HepG2 (cell line): Measurements from ENCODE around the gene UAP1L1. TPM values are rescaled to one million over a fixed set of nuclear protein-coding genes. Genes with fewer than 3 reads are reported as not detected.

ENCODE experiments used
- AKAP8 ChIP-seq: sonication (generic); formaldehyde crosslinking; IDR thresholded peaks from 2 replicates; pipeline ENCODE4 v1.5.1; 2020; ENCODE audit warnings: mild to moderate bottlenecking, missing genetic modification reagents
- HDAC1 ChIP-seq: sonication (generic); formaldehyde crosslinking; IDR thresholded peaks from 2 replicates; pipeline ENCODE4 v1.5.1; 2020; ENCODE audit warnings: mild to moderate bottlenecking, missing genetic modification reagents
- ISX ChIP-seq: sonication (generic); formaldehyde crosslinking; conservative IDR thresholded peaks from 2 replicates; pipeline ENCODE4 v1.5.0; 2020; ENCODE audit warnings: missing genetic modification reagents
- SP4 ChIP-seq: sonication (generic); formaldehyde crosslinking; IDR thresholded peaks from 2 replicates; pipeline ENCODE4 v1.8.1; 2023; ENCODE audit warnings: mild to moderate bottlenecking, missing genetic modification reagents
- SRSF1 ChIP-seq: fragments of 200-400 bp; formaldehyde crosslinking; optimal IDR thresholded peaks from 2 replicates; pipeline ENCODE3; 2017; ENCODE audit warnings: mild to moderate bottlenecking, low read depth, low read length, moderate library complexity
- SYNCRIP ChIP-seq: fragments of 200-400 bp; formaldehyde crosslinking; IDR thresholded peaks from 2 replicates; pipeline ENCODE4 v1.6.1; 2018; ENCODE audit warnings: mild to moderate bottlenecking, low read depth, low read length; ENCODE audit not compliant: insufficient read depth
- ZFP82 ChIP-seq: sonication (generic); formaldehyde crosslinking; IDR thresholded peaks from 2 replicates; pipeline ENCODE4 v1.5.1; 2020; ENCODE audit warnings: mild to moderate bottlenecking, missing genetic modification reagents, borderline replicate concordance
- ZNF570 ChIP-seq: sonication (generic); formaldehyde crosslinking; IDR thresholded peaks from 2 replicates; pipeline ENCODE4 v1.4.0; 2020; ENCODE audit warnings: mild to moderate bottlenecking, missing genetic modification reagents, borderline replicate concordance
- ZNF605 ChIP-seq: sonication (generic); formaldehyde crosslinking; IDR thresholded peaks from 2 replicates; pipeline ENCODE4 v1.8.0; 2022; ENCODE audit warnings: mild to moderate bottlenecking, missing genetic modification reagents
- ZNF776 ChIP-seq: sonication (generic); formaldehyde crosslinking; IDR thresholded peaks from 2 replicates; pipeline ENCODE4 v1.4.0; 2020; ENCODE audit warnings: mild to moderate bottlenecking, missing genetic modification reagents
- ZNF777 ChIP-seq: sonication (generic); formaldehyde crosslinking; IDR thresholded peaks from 2 replicates; pipeline ENCODE4 v1.4.0; 2020; ENCODE audit warnings: missing genetic modification reagents
- ZNF780A ChIP-seq: sonication (generic); formaldehyde crosslinking; IDR thresholded peaks from 2 replicates; pipeline ENCODE4 v1.8.0; 2022; ENCODE audit warnings: mild to moderate bottlenecking, missing genetic modification reagents, moderate library complexity
- ZSCAN31 ChIP-seq: sonication (generic); formaldehyde crosslinking; IDR thresholded peaks from 2 replicates; pipeline ENCODE4 v1.5.0; 2020; ENCODE audit warnings: low read depth, mild to moderate bottlenecking, missing genetic modification reagents
- polyA plus RNA-seq, 8 experiments: library from polyadenylated mRNA; depleted of rRNA in 3 of 8; stranded (reverse) in 7 of 8; unstranded in 1 of 8; fragments of >200 nt; fragmentation: Illumina TruSeq in 4 of 8; extraction: Trizol in 4 of 8; gene quantifications; 2 replicates each; pipeline versions ENCODE4 v1.2.1 to v1.2.3, GENCODE V29; 2011 to 2016; ENCODE audit warnings: low read depth in 4 of 8, missing spikeins in 1 of 8, mixed read lengths in 1 of 8; ENCODE audit not compliant: insufficient read depth in 1 of 8
- total RNA-seq, 5 experiments: library from RNA; depleted of rRNA; stranded (reverse); fragments of >200 nt; fragmentation: Illumina TruSeq; extraction: Trizol; gene quantifications; 2 replicates each; pipeline ENCODE4 v1.2.3, GENCODE V29; 2016; ENCODE audit warnings: low read depth in 1 of 5
- TF ChIP-seq, protein P1 (sequence below): sonication (generic); formaldehyde crosslinking; IDR thresholded peaks from 2 replicates; pipeline ENCODE4 v1.4.0; 2020; ENCODE audit warnings: mild to moderate bottlenecking, missing genetic modification reagents
- TF ChIP-seq, protein P2 (sequence below): sonication (generic); formaldehyde crosslinking; IDR thresholded peaks from 2 replicates; pipeline ENCODE4 v1.9.0; 2022; ENCODE audit warnings: missing genetic modification reagents, mild to moderate bottlenecking, borderline replicate concordance
- TF ChIP-seq, protein P3 (sequence below): sonication (generic); formaldehyde crosslinking; IDR thresholded peaks from 2 replicates; pipeline ENCODE4 v1.9.0; 2021; ENCODE audit warnings: missing genetic modification reagents, borderline replicate concordance
- TF ChIP-seq, protein P4 (sequence below): sonication (generic); formaldehyde crosslinking; IDR thresholded peaks from 2 replicates; pipeline ENCODE4 v1.4.0; 2020; ENCODE audit warnings: missing genetic modification reagents, borderline replicate concordance
- TF ChIP-seq, protein P5 (sequence below): sonication (generic); formaldehyde crosslinking; IDR thresholded peaks from 2 replicates; pipeline ENCODE4 v1.5.0; 2020; ENCODE audit warnings: mild to moderate bottlenecking, missing genetic modification reagents, borderline replicate concordance

The UAP1L1 gene
- total and polyA plus RNA-seq, 2 of the 13 experiments (the other 11 are each of a cell fraction or from before 2014, with no cell fraction given), result 5.4 to 6.4 TPM

DNA sequence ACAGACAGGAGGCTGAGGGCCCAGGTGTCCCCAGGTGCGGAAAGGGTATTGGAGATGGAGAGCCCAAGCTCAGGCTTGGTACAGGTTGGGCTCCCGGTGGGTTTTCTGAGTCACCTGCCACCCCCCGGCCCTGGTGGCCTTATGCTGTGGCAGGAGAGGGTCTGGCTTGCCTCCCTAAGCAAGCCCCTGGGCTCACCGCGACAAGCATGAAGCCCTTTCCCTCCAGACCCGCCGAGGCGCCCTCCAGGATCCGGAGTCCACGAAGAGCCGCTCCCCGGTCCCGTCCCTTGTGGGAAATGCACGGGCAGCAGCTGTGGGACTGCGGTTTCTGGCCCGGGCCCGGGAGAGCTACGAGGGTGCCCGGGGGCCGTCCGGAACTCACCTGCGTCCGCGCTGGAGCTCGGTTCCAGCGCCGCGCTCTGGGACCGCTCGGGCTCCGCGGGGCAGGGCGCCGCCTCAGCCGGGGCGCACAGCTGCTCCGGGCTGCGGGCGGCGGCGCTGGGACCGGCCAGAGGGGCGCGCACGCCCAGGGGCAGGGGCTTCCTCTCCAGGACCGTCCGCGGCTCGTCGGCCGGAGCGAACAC, 7.7 kb upstream of the UAP1L1 start (continued):
- no peak for TF ChIP-seq ZNF780A
- 0 out of 2 replicates have a peak, but pooled peaks have one; percentile 33 for TF ChIP-seq SP4 (CRISPR knock-in tag)
- TF ChIP-seq, protein P1, sequence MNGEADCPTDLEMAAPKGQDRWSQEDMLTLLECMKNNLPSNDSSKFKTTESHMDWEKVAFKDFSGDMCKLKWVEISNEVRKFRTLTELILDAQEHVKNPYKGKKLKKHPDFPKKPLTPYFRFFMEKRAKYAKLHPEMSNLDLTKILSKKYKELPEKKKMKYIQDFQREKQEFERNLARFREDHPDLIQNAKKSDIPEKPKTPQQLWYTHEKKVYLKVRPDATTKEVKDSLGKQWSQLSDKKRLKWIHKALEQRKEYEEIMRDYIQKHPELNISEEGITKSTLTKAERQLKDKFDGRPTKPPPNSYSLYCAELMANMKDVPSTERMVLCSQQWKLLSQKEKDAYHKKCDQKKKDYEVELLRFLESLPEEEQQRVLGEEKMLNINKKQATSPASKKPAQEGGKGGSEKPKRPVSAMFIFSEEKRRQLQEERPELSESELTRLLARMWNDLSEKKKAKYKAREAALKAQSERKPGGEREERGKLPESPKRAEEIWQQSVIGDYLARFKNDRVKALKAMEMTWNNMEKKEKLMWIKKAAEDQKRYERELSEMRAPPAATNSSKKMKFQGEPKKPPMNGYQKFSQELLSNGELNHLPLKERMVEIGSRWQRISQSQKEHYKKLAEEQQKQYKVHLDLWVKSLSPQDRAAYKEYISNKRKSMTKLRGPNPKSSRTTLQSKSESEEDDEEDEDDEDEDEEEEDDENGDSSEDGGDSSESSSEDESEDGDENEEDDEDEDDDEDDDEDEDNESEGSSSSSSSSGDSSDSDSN, result peak; percentile 52; the same call in 1 of the 2 replicates
- no peak for TF ChIP-seq SYNCRIP
- TF ChIP-seq ZNF776 (CRISPR knock-in tag), result no peak
- TF ChIP-seq, protein P2, sequence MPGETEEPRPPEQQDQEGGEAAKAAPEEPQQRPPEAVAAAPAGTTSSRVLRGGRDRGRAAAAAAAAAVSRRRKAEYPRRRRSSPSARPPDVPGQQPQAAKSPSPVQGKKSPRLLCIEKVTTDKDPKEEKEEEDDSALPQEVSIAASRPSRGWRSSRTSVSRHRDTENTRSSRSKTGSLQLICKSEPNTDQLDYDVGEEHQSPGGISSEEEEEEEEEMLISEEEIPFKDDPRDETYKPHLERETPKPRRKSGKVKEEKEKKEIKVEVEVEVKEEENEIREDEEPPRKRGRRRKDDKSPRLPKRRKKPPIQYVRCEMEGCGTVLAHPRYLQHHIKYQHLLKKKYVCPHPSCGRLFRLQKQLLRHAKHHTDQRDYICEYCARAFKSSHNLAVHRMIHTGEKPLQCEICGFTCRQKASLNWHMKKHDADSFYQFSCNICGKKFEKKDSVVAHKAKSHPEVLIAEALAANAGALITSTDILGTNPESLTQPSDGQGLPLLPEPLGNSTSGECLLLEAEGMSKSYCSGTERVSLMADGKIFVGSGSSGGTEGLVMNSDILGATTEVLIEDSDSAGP (CRISPR knock-in tag), result 0 out of 2 replicates have a peak, but pooled peaks have one; percentile 2
- TF ChIP-seq ISX (CRISPR knock-in tag), result no peak
- TF ChIP-seq, protein P3, sequence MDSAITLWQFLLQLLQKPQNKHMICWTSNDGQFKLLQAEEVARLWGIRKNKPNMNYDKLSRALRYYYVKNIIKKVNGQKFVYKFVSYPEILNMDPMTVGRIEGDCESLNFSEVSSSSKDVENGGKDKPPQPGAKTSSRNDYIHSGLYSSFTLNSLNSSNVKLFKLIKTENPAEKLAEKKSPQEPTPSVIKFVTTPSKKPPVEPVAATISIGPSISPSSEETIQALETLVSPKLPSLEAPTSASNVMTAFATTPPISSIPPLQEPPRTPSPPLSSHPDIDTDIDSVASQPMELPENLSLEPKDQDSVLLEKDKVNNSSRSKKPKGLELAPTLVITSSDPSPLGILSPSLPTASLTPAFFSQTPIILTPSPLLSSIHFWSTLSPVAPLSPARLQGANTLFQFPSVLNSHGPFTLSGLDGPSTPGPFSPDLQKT, result no peak
- no peak for TF ChIP-seq ZNF570 (CRISPR knock-in tag)
- TF ChIP-seq ZNF605 (CRISPR knock-in tag), result 0 out of 2 replicates have a peak, but pooled peaks have one; percentile 40
- TF ChIP-seq, protein P4, sequence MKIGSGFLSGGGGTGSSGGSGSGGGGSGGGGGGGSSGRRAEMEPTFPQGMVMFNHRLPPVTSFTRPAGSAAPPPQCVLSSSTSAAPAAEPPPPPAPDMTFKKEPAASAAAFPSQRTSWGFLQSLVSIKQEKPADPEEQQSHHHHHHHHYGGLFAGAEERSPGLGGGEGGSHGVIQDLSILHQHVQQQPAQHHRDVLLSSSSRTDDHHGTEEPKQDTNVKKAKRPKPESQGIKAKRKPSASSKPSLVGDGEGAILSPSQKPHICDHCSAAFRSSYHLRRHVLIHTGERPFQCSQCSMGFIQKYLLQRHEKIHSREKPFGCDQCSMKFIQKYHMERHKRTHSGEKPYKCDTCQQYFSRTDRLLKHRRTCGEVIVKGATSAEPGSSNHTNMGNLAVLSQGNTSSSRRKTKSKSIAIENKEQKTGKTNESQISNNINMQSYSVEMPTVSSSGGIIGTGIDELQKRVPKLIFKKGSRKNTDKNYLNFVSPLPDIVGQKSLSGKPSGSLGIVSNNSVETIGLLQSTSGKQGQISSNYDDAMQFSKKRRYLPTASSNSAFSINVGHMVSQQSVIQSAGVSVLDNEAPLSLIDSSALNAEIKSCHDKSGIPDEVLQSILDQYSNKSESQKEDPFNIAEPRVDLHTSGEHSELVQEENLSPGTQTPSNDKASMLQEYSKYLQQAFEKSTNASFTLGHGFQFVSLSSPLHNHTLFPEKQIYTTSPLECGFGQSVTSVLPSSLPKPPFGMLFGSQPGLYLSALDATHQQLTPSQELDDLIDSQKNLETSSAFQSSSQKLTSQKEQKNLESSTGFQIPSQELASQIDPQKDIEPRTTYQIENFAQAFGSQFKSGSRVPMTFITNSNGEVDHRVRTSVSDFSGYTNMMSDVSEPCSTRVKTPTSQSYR (CRISPR knock-in tag), result no peak
- 0 out of 2 replicates have a peak, but pooled peaks have one; percentile 55 for TF ChIP-seq ZFP82 (CRISPR knock-in tag)
- TF ChIP-seq, protein P5, sequence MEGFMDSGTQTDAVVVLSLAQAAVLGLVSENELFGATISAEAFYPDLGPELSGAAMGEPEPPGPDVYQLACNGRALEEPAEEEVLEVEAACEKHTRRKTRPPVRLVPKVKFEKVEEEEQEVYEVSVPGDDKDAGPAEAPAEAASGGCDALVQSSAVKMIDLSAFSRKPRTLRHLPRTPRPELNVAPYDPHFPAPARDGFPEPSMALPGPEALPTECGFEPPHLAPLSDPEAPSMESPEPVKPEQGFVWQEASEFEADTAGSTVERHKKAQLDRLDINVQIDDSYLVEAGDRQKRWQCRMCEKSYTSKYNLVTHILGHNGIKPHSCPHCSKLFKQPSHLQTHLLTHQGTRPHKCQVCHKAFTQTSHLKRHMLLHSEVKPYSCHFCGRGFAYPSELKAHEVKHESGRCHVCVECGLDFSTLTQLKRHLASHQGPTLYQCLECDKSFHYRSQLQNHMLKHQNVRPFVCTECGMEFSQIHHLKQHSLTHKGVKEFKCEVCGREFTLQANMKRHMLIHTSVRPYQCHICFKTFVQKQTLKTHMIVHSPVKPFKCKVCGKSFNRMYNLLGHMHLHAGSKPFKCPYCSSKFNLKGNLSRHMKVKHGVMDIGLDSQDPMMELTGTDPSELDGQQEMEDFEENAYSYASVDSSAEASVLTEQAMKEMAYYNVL (CRISPR knock-in tag), result no peak
- TF ChIP-seq ZNF777, result peak; percentile 10; the same call in 1 of the 2 replicates
- TF ChIP-seq HDAC1 (CRISPR knock-in tag), result peak; percentile 52; the same call in 1 of the 2 replicates
- 0 out of 2 replicates have a peak, but pooled peaks have one; percentile 18 for TF ChIP-seq AKAP8 (CRISPR knock-in tag)
- TF ChIP-seq SRSF1, result peak; percentile 41
- peak; percentile 22; the same call in 1 of the 2 replicates for TF ChIP-seq ZSCAN31
